Activated T-cell treated with anti-CD3 and anti-CD28 coated beads, Interleukin-2, amount 50 U/mL, for 1 hour (primary cell): Measurements from ENCODE around the gene DCDC1.

Experiments used
- DNase-seq: peaks from one replicate; pipeline ENCODE4 v3.0.0-alpha.2; 2020

DCDC1 gene

GRCh38 chr11:30825723-30826122, 543.8 kb downstream of the DCDC1 start:
- DNase-seq: no peak

- DNase-seq: no peak
Measured at GRCh38 chr11:30823119-30823518, 546.4 kb downstream of the DCDC1 start.

- DNase-seq: no peak
Measured at GRCh38 chr11:30821438-30821965, 548.0 kb downstream of the DCDC1 start.

- DNase-seq: no peak
Measured at GRCh38 chr11:30818721-30819120, 550.8 kb downstream of the DCDC1 start.

GRCh38 chr11:30816959-30817880, 552.3 kb downstream of the DCDC1 start:
- no peak for DNase-seq

- no peak for DNase-seq
Measured at GRCh38 chr11:30815619-30816018, 553.9 kb downstream of the DCDC1 start.

- no peak for DNase-seq
Measured at GRCh38 chr11:30814737-30815136, 554.8 kb downstream of the DCDC1 start.
